Left renal cortex interstitium (tissue), 4 donors: ENCODE data around the gene LONP1. TPM values are rescaled to one million over a fixed set of nuclear protein-coding genes. Genes with fewer than 3 reads are reported as not detected.
"Not testable (repeated sequence)": the region's sequence is repeated elsewhere in the genome, so short reads cannot be mapped to it uniquely, and the experiment has no call there.

Source experiments
- DNase-seq, 4 donors: peaks; one replicate each; pipeline ENCODE4 v3.0.0-alpha.2; 2013; ENCODE audit warnings: low read depth in 4 of 4, low spot score in 2 of 4, missing footprints in 1 of 4
- polyA plus RNA-seq, 4 donors: library from polyadenylated mRNA; unstranded; fragments of 120-200 nt; gene quantifications; one replicate each; pipeline ENCODE4 v1.2.1, GENCODE V29; 2013; ENCODE audit not compliant: insufficient read length in 4 of 4

Gene LONP1
- 10 to 100 TPM; 46.9 to 76.4 (median 62.1) TPM for polyA plus RNA-seq

- peak; percentile 97 to 99 (median 98) for DNase-seq
These were observed at the start of gene LONP1, which contains the start of gene CATSPERD for GRCh38 chr19:5719961-5720790. LONP1 (minus strand) TSS chr19:5720146; CDS start chr19:5720132, 14 bp downstream. CATSPERD (plus strand) TSS chr19:5720637; CDS start chr19:5720738, 101 bp downstream.

GRCh38 chr19:5767949-5768348 lies 48.0 kb upstream of the LONP1 start:
- no peak for DNase-seq

- DNase-seq: no peak
These were observed 45.3 kb upstream of the LONP1 start for GRCh38 chr19:5765220-5765619.

- DNase-seq: no peak
These were observed 42.8 kb upstream of the LONP1 start for GRCh38 chr19:5762608-5763217.

- DNase-seq: no peak
These were observed 33.8 kb upstream of the LONP1 start for GRCh38 chr19:5753743-5754142.

- DNase-seq: no peak
These were observed 31.8 kb upstream of the LONP1 start for GRCh38 chr19:5751709-5752108.

- DNase-seq: no peak
These were observed 29.6 kb upstream of the LONP1 start for GRCh38 chr19:5749505-5749904.

- not testable (repeated sequence) for DNase-seq
These were observed 29.0 kb upstream of the LONP1 start for GRCh38 chr19:5748920-5749319.

- DNase-seq: not testable (repeated sequence)
These were observed 25.1 kb upstream of the LONP1 start for GRCh38 chr19:5744999-5745398.

- no peak for DNase-seq
These were observed 23.7 kb upstream of the LONP1 start for GRCh38 chr19:5743630-5744029.

GRCh38 chr19:5742051-5742450 lies 22.1 kb upstream of the LONP1 start:
- DNase-seq: no peak

- no peak for DNase-seq
These were observed 18.5 kb upstream of the LONP1 start for GRCh38 chr19:5738423-5738822.

- not testable (repeated sequence) for DNase-seq
These were observed 13.2 kb upstream of the LONP1 start for GRCh38 chr19:5733172-5733571.

GRCh38 chr19:5727453-5728050 lies 7.6 kb upstream of the LONP1 start:
- DNase-seq: no peak

GRCh38 chr19:5719274-5719960 lies 529 bp downstream of the LONP1 start:
- DNase-seq: no peak

GRCh38 chr19:5718579-5719273 lies 1.2 kb downstream of the LONP1 start:
- DNase-seq: no peak

GRCh38 chr19:5718037-5718578 lies 1.8 kb downstream of the LONP1 start:
- DNase-seq: no peak

GRCh38 chr19:5717215-5717935 lies 2.6 kb downstream of the LONP1 start:
- DNase-seq: no peak

GRCh38 chr19:5714816-5715215 lies 5.1 kb downstream of the LONP1 start:
- no peak for DNase-seq
